WTC11 (cell line): ENCODE data around the gene PMAIP1. TPM values are rescaled to one million over a fixed set of nuclear protein-coding genes. Genes with fewer than 3 reads are reported as not detected.

Experiments used
- ATAC-seq: fragments of 200-7000 bp; cut with Tn5 transposase; 2 replicates; pipeline ENCODE4 v1.10.0; 2021; ENCODE audit warnings: mild to moderate bottlenecking, moderate library complexity
- CTCF ChIA-PET: fragments of 300-600 bp; sonication (Branson Sonifier 250); formaldehyde crosslinking; loops from one replicate; lab custom pipeline; 2021; ENCODE audit warnings: antibody characterized with exemption; lab: Charles Lee
- POLR2A ChIA-PET: fragments of 350-600 bp; sonication (Branson Sonifier 250); formaldehyde crosslinking; loops from one replicate; lab custom pipeline; 2021; ENCODE audit warnings: antibody characterized with exemption; lab: Charles Lee
- DNase-seq: peaks from one replicate; pipeline ENCODE4 v3.0.0; 2021; ENCODE audit warnings: low spot score
- H3K27ac Mint-ChIP-seq: 2 replicates; pipeline ENCODE4 v1.8.0; 2021; ENCODE audit warnings: mixed read lengths
- H3K27me3 Mint-ChIP-seq: 2 replicates; pipeline ENCODE4 v1.8.0; 2021; ENCODE audit warnings: low read depth, mild to moderate bottlenecking, moderate library complexity, mixed read lengths
- H3K36me3 Mint-ChIP-seq: 2 replicates; pipeline ENCODE4 v1.8.0; 2021; ENCODE audit warnings: mixed read lengths
- H3K4me1 Mint-ChIP-seq: 2 replicates; pipeline ENCODE4 v1.8.0; 2022; ENCODE audit warnings: mixed read lengths
- H3K4me3 Mint-ChIP-seq: 2 replicates; pipeline ENCODE4 v1.8.0; 2021; ENCODE audit warnings: mild to moderate bottlenecking, moderate library complexity, mixed read lengths
- H3K9me3 Mint-ChIP-seq: 2 replicates; pipeline ENCODE4 v1.8.0; 2021; ENCODE audit warnings: mixed read lengths
- ATF1 ChIP-seq: sonication (generic); formaldehyde crosslinking; IDR thresholded peaks from 2 replicates; pipeline ENCODE4 v1.8.1; 2023; ENCODE audit warnings: mild to moderate bottlenecking, moderate library complexity, missing genetic modification reagents
- CREB1 ChIP-seq: sonication (generic); formaldehyde crosslinking; IDR thresholded peaks from 2 replicates; pipeline ENCODE4 v1.8.0; 2023; ENCODE audit warnings: mild to moderate bottlenecking, missing genetic modification reagents
- E2F1 ChIP-seq: sonication (generic); formaldehyde crosslinking; IDR thresholded peaks from 2 replicates; pipeline ENCODE4 v1.8.0; 2022; ENCODE audit warnings: mild to moderate bottlenecking, missing genetic modification reagents
- ETV6 ChIP-seq: sonication (generic); formaldehyde crosslinking; IDR thresholded peaks from 2 replicates; pipeline ENCODE4 v1.8.1; 2022; ENCODE audit warnings: mild to moderate bottlenecking, missing genetic modification reagents
- GABPB1 ChIP-seq: sonication (generic); formaldehyde crosslinking; IDR thresholded peaks from 2 replicates; pipeline ENCODE4 v1.8.1; 2023; ENCODE audit warnings: mild to moderate bottlenecking, missing genetic modification reagents
- GRHL2 ChIP-seq: fragments of 250-450 bp; sonication (Bioruptor Pico); IDR thresholded peaks from 2 replicates; pipeline ENCODE4 v1.8.0; 2022; ENCODE audit warnings: mild to moderate bottlenecking, moderate library complexity; ENCODE audit not compliant: insufficient replicate concordance, severe bottlenecking
- GTF2I ChIP-seq: fragments of 250-450 bp; sonication (Bioruptor Pico); conservative IDR thresholded peaks from 2 replicates; pipeline ENCODE4 v1.4.0; 2021; ENCODE audit warnings: mild to moderate bottlenecking
- HMGA2 ChIP-seq: fragments of 250-450 bp; sonication (Bioruptor Pico); IDR thresholded peaks from 2 replicates; pipeline ENCODE4 v1.4.0; 2021; ENCODE audit warnings: mild to moderate bottlenecking, moderate library complexity
- MAX ChIP-seq: sonication (generic); formaldehyde crosslinking; IDR thresholded peaks from 2 replicates; pipeline ENCODE4 v1.8.0; 2022; ENCODE audit warnings: mild to moderate bottlenecking, missing genetic modification reagents
- MXD4 ChIP-seq: fragments of 250-450 bp; sonication (Bioruptor Pico); IDR thresholded peaks from 2 replicates; pipeline ENCODE4 v1.8.0; 2021; ENCODE audit warnings: mild to moderate bottlenecking, moderate library complexity, borderline replicate concordance
- MYBL2 ChIP-seq: sonication (generic); formaldehyde crosslinking; IDR thresholded peaks from 2 replicates; pipeline ENCODE4 v1.8.1; 2023; ENCODE audit warnings: mild to moderate bottlenecking, moderate library complexity, missing genetic modification reagents
- SMAD4 ChIP-seq: sonication (generic); formaldehyde crosslinking; IDR thresholded peaks from 2 replicates; pipeline ENCODE4 v1.8.0; 2022; ENCODE audit warnings: mild to moderate bottlenecking, missing genetic modification reagents
- SOX15 ChIP-seq: fragments of 250-450 bp; sonication (Bioruptor Pico); IDR thresholded peaks from 2 replicates; pipeline ENCODE4 v1.9.0; 2021; ENCODE audit warnings: mild to moderate bottlenecking
- ZBTB21 ChIP-seq: sonication (generic); formaldehyde crosslinking; IDR thresholded peaks from 2 replicates; pipeline ENCODE4 v1.8.1; 2023; ENCODE audit warnings: mild to moderate bottlenecking, missing genetic modification reagents, borderline replicate concordance
- ZNF396 ChIP-seq: fragments of 250-450 bp; sonication (Bioruptor Pico); IDR thresholded peaks from 2 replicates; pipeline ENCODE4 v1.8.0; 2021; ENCODE audit warnings: mild to moderate bottlenecking, moderate library complexity, borderline replicate concordance
- ZSCAN18 ChIP-seq: fragments of 250-450 bp; sonication (Bioruptor Pico); IDR thresholded peaks from 2 replicates; pipeline ENCODE4 v2.1.2; 2022; ENCODE audit warnings: mild to moderate bottlenecking, moderate library complexity
- total RNA-seq: library from RNA; stranded (reverse); gene quantifications from 3 replicates; pipeline ENCODE4 v1.2.3, GENCODE V29; 2021
- TF ChIP-seq, protein P1 (sequence below): sonication (generic); formaldehyde crosslinking; IDR thresholded peaks from 2 replicates; pipeline ENCODE4 v1.8.1; 2023; ENCODE audit warnings: mild to moderate bottlenecking, missing genetic modification reagents, moderate library complexity
- TF ChIP-seq, protein P2 (sequence below): sonication (generic); formaldehyde crosslinking; IDR thresholded peaks from 2 replicates; pipeline ENCODE4 v1.8.1; 2023; ENCODE audit warnings: mild to moderate bottlenecking, missing genetic modification reagents
- TF ChIP-seq, protein P3 (sequence below): sonication (generic); formaldehyde crosslinking; IDR thresholded peaks from 2 replicates; pipeline ENCODE4 v1.8.0; 2022; ENCODE audit warnings: mild to moderate bottlenecking, missing genetic modification reagents
- TF ChIP-seq, protein P4 (sequence below): sonication (generic); formaldehyde crosslinking; IDR thresholded peaks from 2 replicates; pipeline ENCODE4 v1.8.1; 2023; ENCODE audit warnings: mild to moderate bottlenecking, missing genetic modification reagents, moderate library complexity
- TF ChIP-seq, protein P5 (sequence below): fragments of 250-450 bp; sonication (Bioruptor Pico); conservative IDR thresholded peaks from 2 replicates; pipeline ENCODE4 v1.9.0; 2021; ENCODE audit warnings: mild to moderate bottlenecking
- TF ChIP-seq, protein P6 (sequence below): fragments of 250-450 bp; sonication (Bioruptor Pico); IDR thresholded peaks from 2 replicates; pipeline ENCODE4 v1.9.0; 2021; ENCODE audit warnings: moderate library complexity, mild to moderate bottlenecking, inconsistent platforms, borderline replicate concordance

Gene PMAIP1
- total RNA-seq, 1 experiment from 2014 or later: 152 TPM

DNA sequence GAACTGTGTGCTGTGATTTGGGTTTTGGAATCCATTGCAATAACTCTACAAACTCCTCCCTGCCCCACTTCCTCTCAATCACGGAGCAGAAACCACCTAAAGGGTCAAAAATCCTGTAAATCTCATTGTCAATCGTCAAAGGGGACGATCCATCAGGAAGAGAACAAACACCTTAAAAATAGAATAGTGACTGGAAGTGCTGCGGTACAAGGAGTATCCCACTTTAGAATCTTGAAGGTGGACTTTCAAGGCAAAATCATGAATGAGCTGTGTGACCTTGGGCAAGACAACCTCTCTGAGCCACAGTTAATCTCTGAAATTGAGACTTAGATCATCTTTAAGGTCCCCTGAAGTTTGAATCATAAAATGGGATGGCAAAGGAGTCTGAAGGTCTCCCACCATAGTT is 5.9 kb downstream of the PMAIP1 start:
- Mint-ChIP-seq H3K4me1 (peaks cover 64% of the 10 kb centered on the region), H3K36me3 (peaks cover 36% of the 10 kb centered on the region), H3K27ac (peak overlapping the region; percentile 91; the same call in 1 of the 2 replicates), H3K9me3 (no peaks in the 10 kb centered on the region), H3K27me3 (no peaks in the 10 kb centered on the region), H3K4me3 (no peak overlapping the region)
- POLR2A ChIA-PET: interaction anchor here (0.6 to 2.6 kb wide), 6 partner anchors 13 to 388 kb away, joined by 3 to 19 read pairs (median 4); no protein-coding TSS in a partner anchor
- CTCF ChIA-PET: interaction anchor here (0.7 to 1.6 kb wide), 5 partner anchors 9 to 632 kb away, joined by 3 to 6 read pairs (median 3); partner anchors contain the start of genes CCBE1 and RAX
- ATAC-seq (no peak), DNase-seq (no peak)
- TF ChIP-seq, protein P1, sequence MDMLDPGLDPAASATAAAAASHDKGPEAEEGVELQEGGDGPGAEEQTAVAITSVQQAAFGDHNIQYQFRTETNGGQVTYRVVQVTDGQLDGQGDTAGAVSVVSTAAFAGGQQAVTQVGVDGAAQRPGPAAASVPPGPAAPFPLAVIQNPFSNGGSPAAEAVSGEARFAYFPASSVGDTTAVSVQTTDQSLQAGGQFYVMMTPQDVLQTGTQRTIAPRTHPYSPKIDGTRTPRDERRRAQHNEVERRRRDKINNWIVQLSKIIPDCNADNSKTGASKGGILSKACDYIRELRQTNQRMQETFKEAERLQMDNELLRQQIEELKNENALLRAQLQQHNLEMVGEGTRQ (CRISPR knock-in tag): no peak
- TF ChIP-seq HMGA2 (CRISPR knock-in tag): no peak
- TF ChIP-seq CREB1 (CRISPR knock-in tag): no peak
- TF ChIP-seq, protein P2, sequence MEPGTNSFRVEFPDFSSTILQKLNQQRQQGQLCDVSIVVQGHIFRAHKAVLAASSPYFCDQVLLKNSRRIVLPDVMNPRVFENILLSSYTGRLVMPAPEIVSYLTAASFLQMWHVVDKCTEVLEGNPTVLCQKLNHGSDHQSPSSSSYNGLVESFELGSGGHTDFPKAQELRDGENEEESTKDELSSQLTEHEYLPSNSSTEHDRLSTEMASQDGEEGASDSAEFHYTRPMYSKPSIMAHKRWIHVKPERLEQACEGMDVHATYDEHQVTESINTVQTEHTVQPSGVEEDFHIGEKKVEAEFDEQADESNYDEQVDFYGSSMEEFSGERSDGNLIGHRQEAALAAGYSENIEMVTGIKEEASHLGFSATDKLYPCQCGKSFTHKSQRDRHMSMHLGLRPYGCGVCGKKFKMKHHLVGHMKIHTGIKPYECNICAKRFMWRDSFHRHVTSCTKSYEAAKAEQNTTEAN (CRISPR knock-in tag): no peak
- no peak for TF ChIP-seq MXD4 (CRISPR knock-in tag)
- TF ChIP-seq E2F1 (CRISPR knock-in tag): no peak

GRCh38 chr18:59906203-59906602 is 6.4 kb downstream of the PMAIP1 start:
- ChIA-PET CTCF (interaction anchor here (0.6 to 0.9 kb wide), 3 partner anchors 10 to 481 kb away, joined by 3 to 4 read pairs (median 3); partner anchors contain the start of gene CCBE1), POLR2A (interaction anchor here (0.6 to 2.6 kb wide), 5 partner anchors 12 to 700 kb away, joined by 3 to 19 read pairs (median 6); no protein-coding TSS in a partner anchor)
- H3K9me3 Mint-ChIP-seq: no peaks in the 10 kb centered on the region
- H3K4me1 Mint-ChIP-seq: peaks cover 68% of the 10 kb centered on the region
- no peak overlapping the region for H3K27ac Mint-ChIP-seq
- ATAC-seq: no peak
- TF ChIP-seq ATF1 (CRISPR knock-in tag) (no peak), E2F1 (CRISPR knock-in tag) (no peak), ZBTB21 (CRISPR knock-in tag) (no peak), GRHL2 (CRISPR knock-in tag) (no peak), MAX (CRISPR knock-in tag) (no peak), GABPB1 (CRISPR knock-in tag) (no peak), SOX15 (CRISPR knock-in tag) (no peak), SMAD4 (no peak), MYBL2 (CRISPR knock-in tag) (no peak), ETV6 (CRISPR knock-in tag) (no peak), GTF2I (CRISPR knock-in tag) (no peak), ZNF396 (CRISPR knock-in tag) (no peak), ZSCAN18 (CRISPR knock-in tag) (no peak)
- TF ChIP-seq, protein P3, sequence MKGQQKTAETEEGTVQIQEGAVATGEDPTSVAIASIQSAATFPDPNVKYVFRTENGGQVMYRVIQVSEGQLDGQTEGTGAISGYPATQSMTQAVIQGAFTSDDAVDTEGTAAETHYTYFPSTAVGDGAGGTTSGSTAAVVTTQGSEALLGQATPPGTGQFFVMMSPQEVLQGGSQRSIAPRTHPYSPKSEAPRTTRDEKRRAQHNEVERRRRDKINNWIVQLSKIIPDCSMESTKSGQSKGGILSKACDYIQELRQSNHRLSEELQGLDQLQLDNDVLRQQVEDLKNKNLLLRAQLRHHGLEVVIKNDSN (CRISPR knock-in tag): no peak
- TF ChIP-seq, protein P4, sequence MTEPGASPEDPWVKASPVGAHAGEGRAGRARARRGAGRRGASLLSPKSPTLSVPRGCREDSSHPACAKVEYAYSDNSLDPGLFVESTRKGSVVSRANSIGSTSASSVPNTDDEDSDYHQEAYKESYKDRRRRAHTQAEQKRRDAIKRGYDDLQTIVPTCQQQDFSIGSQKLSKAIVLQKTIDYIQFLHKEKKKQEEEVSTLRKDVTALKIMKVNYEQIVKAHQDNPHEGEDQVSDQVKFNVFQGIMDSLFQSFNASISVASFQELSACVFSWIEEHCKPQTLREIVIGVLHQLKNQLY: no peak
- TF ChIP-seq, protein P5, sequence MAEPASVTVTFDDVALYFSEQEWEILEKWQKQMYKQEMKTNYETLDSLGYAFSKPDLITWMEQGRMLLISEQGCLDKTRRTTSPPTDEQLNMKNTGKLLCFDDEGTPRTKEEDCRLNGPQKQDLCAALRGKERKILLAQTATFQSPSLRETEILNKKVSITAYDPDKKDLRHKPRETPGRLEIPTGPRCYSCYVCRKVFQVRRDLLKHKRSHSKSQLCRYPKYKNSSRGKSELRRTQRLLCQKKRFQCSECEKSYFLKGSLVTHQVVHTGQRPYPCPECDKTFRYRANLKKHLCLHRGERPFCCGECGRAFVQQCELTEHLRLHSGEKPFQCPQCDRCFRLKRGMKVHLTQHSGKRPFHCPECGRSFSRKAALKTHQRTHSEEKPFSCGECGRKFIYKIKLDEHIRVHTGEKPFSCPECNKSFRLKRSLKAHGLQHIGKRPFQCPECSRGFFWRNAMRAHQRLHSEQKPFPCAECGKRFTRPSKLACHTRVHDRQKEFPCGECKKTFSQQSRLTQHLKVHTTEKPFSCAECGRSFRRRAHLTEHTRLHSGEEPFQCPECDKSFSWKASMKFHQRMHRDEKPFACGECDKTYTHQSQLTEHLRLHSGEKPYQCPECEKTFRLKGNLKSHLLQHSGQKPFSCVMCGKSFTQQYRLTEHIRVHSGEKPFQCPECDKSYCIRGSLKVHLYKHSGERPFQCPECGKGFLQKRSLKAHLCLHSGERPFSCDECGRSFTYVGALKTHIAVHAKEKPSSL (CRISPR knock-in tag): no peak
- TF ChIP-seq, protein P6, sequence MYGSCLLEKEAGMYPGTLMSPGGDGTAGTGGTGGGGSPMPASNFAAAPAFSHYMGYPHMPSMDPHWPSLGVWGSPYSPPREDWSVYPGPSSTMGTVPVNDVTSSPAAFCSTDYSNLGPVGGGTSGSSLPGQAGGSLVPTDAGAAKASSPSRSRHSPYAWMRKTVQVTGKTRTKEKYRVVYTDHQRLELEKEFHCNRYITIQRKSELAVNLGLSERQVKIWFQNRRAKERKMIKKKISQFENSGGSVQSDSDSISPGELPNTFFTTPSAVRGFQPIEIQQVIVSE (CRISPR knock-in tag): no peak
- no peaks in the 10 kb centered on the region for H3K27me3 Mint-ChIP-seq
- H3K4me3 Mint-ChIP-seq: no peak overlapping the region
- DNase-seq: no peak
- peaks cover 31% of the 10 kb centered on the region for H3K36me3 Mint-ChIP-seq
